ENCODE data around the gene PAGR1. TPM values are rescaled to one million over a fixed set of nuclear protein-coding genes. Genes with fewer than 3 reads are reported as not detected.
A peak's percentile ranks its signal among the peaks of the same experiment; 100 is the strongest.
"Not testable (repeated sequence)": the region's sequence is repeated elsewhere in the genome, so short reads cannot be mapped to it uniquely, and the experiment has no call there.

The PAGR1 gene
- total and polyA plus RNA-seq, 9 of the 15 experiments (the other 6 are each of a cell fraction or from before 2014, with no cell fraction given) = 1.4 to 58.2 (median 16.8) TPM

- in situ Hi-C loops (cut with MboI); intact Hi-C loops (cut with micrococcal nuclease); H3K4me3 ChIP-seq; ATAC-seq; H3K27ac ChIP-seq (ENCODE audit: extremely low read depth, low read depth, low read length); H3K27me3 ChIP-seq (ENCODE audit: control insufficient read depth in 2 of 2, insufficient read depth in 2 of 2, low read length in 2 of 2); FAIRE-seq; BruUV-seq (replicated peaks); H4K20me1 ChIP-seq (replicated peaks; ENCODE audit: control insufficient read depth, insufficient read depth, low read length); H3K9me3 ChIP-seq (replicated peaks; ENCODE audit: control insufficient read depth, insufficient read depth, low read depth, low read length); CTCF ChIA-PET (ENCODE audit: low intra/inter-chr PET ratio); H3K9ac ChIP-seq (ENCODE audit: insufficient read depth in 1 of 2, low read depth in 2 of 2, low read length in 2 of 2); H3K9me1 ChIP-seq (ENCODE audit: control insufficient read depth, insufficient read depth, low read length); H2AFZ ChIP-seq (ENCODE audit: low read depth, low read length); DNase-seq (ENCODE audit: extremely low read depth in 1 of 4, low spot score in 3 of 4); TF ChIP-seq BRCA1 (IDR thresholded peaks at IDR 0.05): not testable (repeated sequence)
- Histone ChIP-seq H3K36me3 (ENCODE audit: control insufficient read depth, insufficient read depth, low read length) (peaks cover 63% of the 10 kb centered on the region), H3K4me1 (replicated peaks in 1 of 2; ENCODE audit: control insufficient read depth in 2 of 2, insufficient read depth in 2 of 2, low read length in 2 of 2) (peaks cover 14 to 17% of the 10 kb centered on the region in 2 experiments), H3K79me2 (ENCODE audit: control insufficient read depth, insufficient read depth, low read length) (peaks cover 76% of the 10 kb centered on the region), H3K4me2 (ENCODE audit: insufficient read depth, low read length) (peak overlapping the region; percentile 93; the same call in 1 of the 2 replicates)
- 79% methylated on average over 18 of the region's 18 CpGs for WGBS (ENCODE audit: insufficient coverage, low coverage, missing lambda C conversion rate)
- TF ChIP-seq ZBTB33 (CRISPR knock-in tag; IDR thresholded peaks at IDR 0.05) (peak; percentile 47; the same call in 1 of the 2 replicates), RBFOX2 (IDR thresholded peaks at IDR 0.05; ENCODE audit: low read depth, low read length) (0 out of 2 replicates have a peak, but pooled peaks have one; percentile 24), BRCA1 (CRISPR knock-in tag; IDR thresholded peaks at IDR 0.05) (0 out of 2 replicates have a peak, but pooled peaks have one; percentile 18)
- POLR2A ChIA-PET = interaction anchor here (0.6 to 7.1 kb wide), 4 partner anchors 9 to 261 kb away, joined by 3 to 114 read pairs (median 3); no protein-coding TSS in a partner anchor
Observed at GRCh38 chr16:29793153-29793552, 22.8 kb upstream of the PAGR1 start.

Measured in K562 (cell line).